OCI-LY1 (cell line): ENCODE data around the gene POU2F1.

Experiments
- H2AFZ ChIP-seq: fragments of 200-600 bp; sonication (generic), shearing (Covaris generic); 2 replicates; pipeline ENCODE4 v1.6.0; 2014; ENCODE audit warnings: antibody characterized with exemption, mild to moderate bottlenecking, low read length
- H3F3A ChIP-seq: fragments of 200-600 bp; sonication (generic), shearing (Covaris generic); 2 replicates; pipeline ENCODE4 v1.6.0; 2014; ENCODE audit warnings: mild to moderate bottlenecking, antibody characterized with exemption, low read length, moderate library complexity; ENCODE audit not compliant: insufficient read depth
- H3K27ac ChIP-seq: fragments of 200-600 bp; sonication (generic); 2 replicates; pipeline ENCODE4 v1.5.1; 2014; ENCODE audit warnings: low read length, mixed run types, mild to moderate bottlenecking, low read depth; ENCODE audit not compliant: poor library complexity, severe bottlenecking
- H3K27me3 ChIP-seq: fragments of 200-600 bp; sonication (generic); 2 replicates; pipeline ENCODE4 v1.6.0; 2014; ENCODE audit warnings: antibody characterized with exemption, mild to moderate bottlenecking, low read length, moderate library complexity; ENCODE audit not compliant: insufficient read depth
- H3K36me3 ChIP-seq: fragments of 200-600 bp; sonication (generic); 2 replicates; pipeline ENCODE4 v1.6.1; 2014; ENCODE audit warnings: mild to moderate bottlenecking, antibody characterized with exemption, low read length, moderate library complexity, mixed read lengths; ENCODE audit not compliant: insufficient read depth
- H3K4me1 ChIP-seq: fragments of 200-600 bp; sonication (generic); 2 replicates; pipeline ENCODE4 v1.5.1; 2014; ENCODE audit warnings: mild to moderate bottlenecking, low read length, moderate library complexity; ENCODE audit not compliant: insufficient read depth, severe bottlenecking
- H3K4me2 ChIP-seq: fragments of 200-600 bp; sonication (generic), shearing (Covaris generic); 2 replicates; pipeline ENCODE4 v1.6.1; 2014; ENCODE audit warnings: low read length
- H3K4me3 ChIP-seq: fragments of 200-600 bp; sonication (generic); 2 replicates; pipeline ENCODE4 v1.5.1; 2014; ENCODE audit warnings: low read length, low read depth, mild to moderate bottlenecking, mixed read lengths; ENCODE audit not compliant: poor library complexity, severe bottlenecking
- H3K79me2 ChIP-seq: fragments of 200-600 bp; shearing (Covaris generic); 2 replicates; pipeline ENCODE4 v1.6.1; 2016; ENCODE audit warnings: mixed run types, low read length, mixed read lengths; ENCODE audit not compliant: insufficient read depth
- H3K9ac ChIP-seq: fragments of 200-600 bp; sonication (generic), shearing (Covaris generic); 2 replicates; pipeline ENCODE4 v1.6.1; 2014; ENCODE audit warnings: mild to moderate bottlenecking, low read length, mixed read lengths
- H3K9me2 ChIP-seq: fragments of 200-600 bp; sonication (generic), shearing (Covaris generic); 2 replicates; pipeline ENCODE4 v1.6.1; 2014; ENCODE audit warnings: low read depth, mild to moderate bottlenecking, low read length, mixed read lengths
- H3K9me3 ChIP-seq: fragments of 200-600 bp; shearing (Covaris generic); 2 replicates; pipeline ENCODE4 v1.6.1; 2014; ENCODE audit warnings: low read length, mixed read lengths
- H4K20me1 ChIP-seq: fragments of 200-600 bp; sonication (generic), shearing (Covaris generic); 2 replicates; pipeline ENCODE4 v1.6.0; 2016; ENCODE audit warnings: mild to moderate bottlenecking, low read length; ENCODE audit not compliant: insufficient read depth
- EZH2 ChIP-seq: fragments of 200-600 bp; sonication (generic), shearing (Covaris generic); IDR thresholded peaks from 2 replicates; pipeline ENCODE4 v1.8.0; 2017; ENCODE audit warnings: borderline replicate concordance, mixed run types, mild to moderate bottlenecking, antibody characterized with exemption, low read length, moderate library complexity, mixed read lengths
- TF ChIP-seq, protein P1 (sequence below): fragments of 200-600 bp; sonication (generic), shearing (Covaris generic); IDR thresholded peaks from 2 replicates; pipeline ENCODE4 v1.5.1; 2017; ENCODE audit warnings: mild to moderate bottlenecking, antibody characterized with exemption, low read length, moderate library complexity, mixed read lengths

Gene POU2F1

DNA sequence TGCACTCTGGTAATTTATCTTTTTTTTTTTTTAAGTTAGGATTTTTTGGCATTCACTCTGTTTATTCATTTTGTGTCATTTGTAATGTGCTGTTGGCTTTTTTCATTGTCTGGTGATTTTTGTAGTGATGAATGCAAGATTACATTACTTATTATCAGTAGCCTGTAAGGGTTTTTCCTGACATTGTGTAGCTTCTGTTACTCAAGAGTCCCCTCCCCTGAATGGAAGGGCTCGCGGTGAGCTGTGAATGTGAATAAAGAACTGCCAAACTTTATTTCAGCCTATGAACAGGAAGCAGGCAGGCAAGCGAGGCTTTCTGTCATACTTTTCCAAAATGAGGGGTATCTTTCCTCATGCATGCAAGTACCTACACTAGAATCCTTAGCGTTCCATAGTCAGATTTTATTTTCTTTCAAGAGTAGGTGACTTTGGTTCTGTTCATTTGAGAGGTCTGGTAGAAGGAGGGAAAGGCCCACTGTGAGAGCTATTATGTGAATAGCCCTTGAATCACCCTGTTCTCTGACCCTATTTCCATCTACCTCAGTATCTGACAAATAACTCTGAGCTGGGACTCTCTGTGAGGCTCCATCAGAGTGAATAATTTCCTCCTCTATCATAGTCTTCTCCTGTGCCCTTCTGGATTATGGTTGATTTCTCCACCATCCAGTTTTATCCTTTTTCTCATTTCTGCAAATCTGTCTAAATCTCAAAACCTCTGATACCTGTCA lies 183.6 kb downstream of the POU2F1 start:
- no peaks in the 10 kb centered on the region for H3K9me3 ChIP-seq
- no peak overlapping the region for H3K4me3 ChIP-seq
- TF ChIP-seq, protein P1, sequence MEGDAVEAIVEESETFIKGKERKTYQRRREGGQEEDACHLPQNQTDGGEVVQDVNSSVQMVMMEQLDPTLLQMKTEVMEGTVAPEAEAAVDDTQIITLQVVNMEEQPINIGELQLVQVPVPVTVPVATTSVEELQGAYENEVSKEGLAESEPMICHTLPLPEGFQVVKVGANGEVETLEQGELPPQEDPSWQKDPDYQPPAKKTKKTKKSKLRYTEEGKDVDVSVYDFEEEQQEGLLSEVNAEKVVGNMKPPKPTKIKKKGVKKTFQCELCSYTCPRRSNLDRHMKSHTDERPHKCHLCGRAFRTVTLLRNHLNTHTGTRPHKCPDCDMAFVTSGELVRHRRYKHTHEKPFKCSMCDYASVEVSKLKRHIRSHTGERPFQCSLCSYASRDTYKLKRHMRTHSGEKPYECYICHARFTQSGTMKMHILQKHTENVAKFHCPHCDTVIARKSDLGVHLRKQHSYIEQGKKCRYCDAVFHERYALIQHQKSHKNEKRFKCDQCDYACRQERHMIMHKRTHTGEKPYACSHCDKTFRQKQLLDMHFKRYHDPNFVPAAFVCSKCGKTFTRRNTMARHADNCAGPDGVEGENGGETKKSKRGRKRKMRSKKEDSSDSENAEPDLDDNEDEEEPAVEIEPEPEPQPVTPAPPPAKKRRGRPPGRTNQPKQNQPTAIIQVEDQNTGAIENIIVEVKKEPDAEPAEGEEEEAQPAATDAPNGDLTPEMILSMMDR: no peak
- no peak for TF ChIP-seq EZH2
- H3K27ac ChIP-seq: no peak overlapping the region
- peaks cover 9% of the 10 kb centered on the region for H3K4me1 ChIP-seq
- H3K36me3 ChIP-seq: peaks cover 81% of the 10 kb centered on the region
- H4K20me1 ChIP-seq: no peaks in the 10 kb centered on the region
- H3K4me2 ChIP-seq: no peak overlapping the region
- no peaks in the 10 kb centered on the region for H3K27me3 ChIP-seq
- no peak overlapping the region for H2AFZ ChIP-seq
- H3K9me2 ChIP-seq: no peaks in the 10 kb centered on the region
- no peak overlapping the region for H3K9ac ChIP-seq
- H3F3A ChIP-seq: 0 out of 2 replicates have a peak, but pooled peaks cover 3% of the 10 kb centered on the region
- no peaks in the 10 kb centered on the region for H3K79me2 ChIP-seq

DNA sequence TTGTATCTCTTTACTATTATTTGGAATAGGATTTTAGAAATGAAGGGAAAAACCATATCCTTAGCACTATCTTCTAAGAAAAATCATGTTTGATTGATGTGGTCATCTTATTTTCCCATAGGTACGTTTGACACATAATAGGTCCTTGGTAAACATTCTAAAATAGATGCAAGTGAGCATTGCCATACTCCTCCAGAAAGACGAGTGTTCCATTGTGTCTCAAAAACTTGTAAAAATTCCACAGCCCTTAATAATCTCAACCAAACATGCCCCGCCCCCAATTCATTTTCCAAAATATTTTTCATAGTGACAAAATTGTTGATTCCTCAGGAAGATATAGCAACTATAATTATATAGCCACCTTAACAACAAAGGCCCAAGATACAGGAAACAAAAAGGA lies 184.2 kb downstream of the POU2F1 start:
- no peak overlapping the region for H3K9ac ChIP-seq
- H3K36me3 ChIP-seq: peaks cover 83% of the 10 kb centered on the region
- H4K20me1 ChIP-seq: no peaks in the 10 kb centered on the region
- no peak overlapping the region for H2AFZ ChIP-seq
- H3K9me3 ChIP-seq: no peaks in the 10 kb centered on the region
- H3K27ac ChIP-seq: no peak overlapping the region
- H3K9me2 ChIP-seq: no peaks in the 10 kb centered on the region
- peaks cover 9% of the 10 kb centered on the region for H3K4me1 ChIP-seq
- no peak for TF ChIP-seq EZH2
- TF ChIP-seq, protein P1: no peak
- no peak overlapping the region for H3K4me3 ChIP-seq
- no peaks in the 10 kb centered on the region for H3K79me2 ChIP-seq
- H3K27me3 ChIP-seq: no peaks in the 10 kb centered on the region
- 0 out of 2 replicates have a peak, but pooled peaks cover 3% of the 10 kb centered on the region for H3F3A ChIP-seq
- H3K4me2 ChIP-seq: no peak overlapping the region

DNA sequence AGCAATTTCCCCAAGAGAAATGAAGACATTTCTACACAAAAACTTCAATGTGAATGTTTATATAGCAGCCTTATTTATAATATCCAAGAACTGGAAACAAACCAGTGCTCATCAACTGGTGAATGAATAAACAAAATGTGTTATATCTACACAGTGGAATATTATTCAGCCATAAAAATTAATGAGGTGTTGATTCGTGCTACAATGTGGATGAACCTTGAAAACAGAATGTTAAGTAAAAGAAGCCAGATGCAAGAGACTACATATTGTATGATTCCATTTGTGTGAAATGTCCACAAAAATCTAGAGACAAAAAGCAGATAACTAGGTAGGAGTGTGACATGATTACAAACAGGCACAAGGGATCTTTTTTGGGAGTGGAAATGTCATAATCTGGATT lies 187.7 kb downstream of the POU2F1 start:
- Histone ChIP-seq H3K36me3 (peaks cover 76% of the 10 kb centered on the region), H2AFZ (no peak overlapping the region), H4K20me1 (no peaks in the 10 kb centered on the region), H3K9me2 (no peaks in the 10 kb centered on the region), H3K4me1 (peaks cover 5% of the 10 kb centered on the region), H3K9me3 (no peaks in the 10 kb centered on the region), H3K9ac (no peak overlapping the region), H3K27me3 (no peaks in the 10 kb centered on the region), H3K79me2 (no peaks in the 10 kb centered on the region), H3K27ac (no peak overlapping the region), H3K4me2 (no peak overlapping the region), H3K4me3 (no peak overlapping the region), H3F3A (no peaks in the 10 kb centered on the region)
- TF ChIP-seq, protein P1: no peak
- TF ChIP-seq EZH2: no peak
